Ascending aorta (tissue), 2 donors: ENCODE data around the gene HNMT. TPM values are rescaled to one million over a fixed set of nuclear protein-coding genes. Genes with fewer than 3 reads are reported as not detected.

ENCODE experiments used
- DNase-seq, 2 donors: peaks; one replicate each; pipeline ENCODE4 v3.0.0-alpha.2; 2019; ENCODE audit warnings: low spot score in 2 of 2
- H3K27ac ChIP-seq, 2 donors: fragments of 200-600 bp; sonication (generic); one replicate each; pipeline ENCODE4 v1.5.1; 2016 to 2017; ENCODE audit warnings: mild to moderate bottlenecking in 1 of 2
- H3K27me3 ChIP-seq: fragments of 200-600 bp; sonication (generic); one replicate; pipeline ENCODE4 v1.5.1; 2017
- H3K36me3 ChIP-seq, 2 donors: fragments of 200-600 bp; sonication (generic); one replicate each; pipeline ENCODE4 v1.5.1; 2016
- H3K4me1 ChIP-seq, 2 donors: fragments of 200-600 bp; sonication (generic); one replicate each; pipeline ENCODE4 v1.5.1; 2016 to 2017; ENCODE audit warnings: mild to moderate bottlenecking in 1 of 2
- H3K4me3 ChIP-seq, 2 donors: fragments of 200-600 bp; sonication (generic); one replicate each; pipeline ENCODE4 v1.5.1; 2016 to 2017; ENCODE audit warnings: mild to moderate bottlenecking in 1 of 2
- H3K9me3 ChIP-seq, 2 donors: fragments of 200-600 bp; sonication (generic); one replicate each; pipeline ENCODE4 v1.5.1; 2016
- intact Hi-C: fragments of 100-400 bp; cut with DNase I; formaldehyde crosslinking; loops from one replicate; pipeline ENCODE4 v1.15.1; 2023
- total RNA-seq: library from RNA; depleted of rRNA; stranded (reverse); fragments of >200 nt; gene quantifications from one replicate; pipeline ENCODE4 v1.1.0, GENCODE V29; 2016
- TF ChIP-seq, protein P1 (sequence below), 3 experiments: fragments of 200-600 bp in 2 of 3; fragments of 450-650 bp in 1 of 3; sonication (generic) in 2 of 3; IDR thresholded peaks; one replicate each; pipeline ENCODE4 v1.5.1; 2016 to 2019; ENCODE audit warnings: antibody characterized with exemption in 3 of 3, mild to moderate bottlenecking in 1 of 3, moderate library complexity in 1 of 3

HNMT gene
- total RNA-seq, 1 donor from 2014 or later, result 22.2 TPM

DNA sequence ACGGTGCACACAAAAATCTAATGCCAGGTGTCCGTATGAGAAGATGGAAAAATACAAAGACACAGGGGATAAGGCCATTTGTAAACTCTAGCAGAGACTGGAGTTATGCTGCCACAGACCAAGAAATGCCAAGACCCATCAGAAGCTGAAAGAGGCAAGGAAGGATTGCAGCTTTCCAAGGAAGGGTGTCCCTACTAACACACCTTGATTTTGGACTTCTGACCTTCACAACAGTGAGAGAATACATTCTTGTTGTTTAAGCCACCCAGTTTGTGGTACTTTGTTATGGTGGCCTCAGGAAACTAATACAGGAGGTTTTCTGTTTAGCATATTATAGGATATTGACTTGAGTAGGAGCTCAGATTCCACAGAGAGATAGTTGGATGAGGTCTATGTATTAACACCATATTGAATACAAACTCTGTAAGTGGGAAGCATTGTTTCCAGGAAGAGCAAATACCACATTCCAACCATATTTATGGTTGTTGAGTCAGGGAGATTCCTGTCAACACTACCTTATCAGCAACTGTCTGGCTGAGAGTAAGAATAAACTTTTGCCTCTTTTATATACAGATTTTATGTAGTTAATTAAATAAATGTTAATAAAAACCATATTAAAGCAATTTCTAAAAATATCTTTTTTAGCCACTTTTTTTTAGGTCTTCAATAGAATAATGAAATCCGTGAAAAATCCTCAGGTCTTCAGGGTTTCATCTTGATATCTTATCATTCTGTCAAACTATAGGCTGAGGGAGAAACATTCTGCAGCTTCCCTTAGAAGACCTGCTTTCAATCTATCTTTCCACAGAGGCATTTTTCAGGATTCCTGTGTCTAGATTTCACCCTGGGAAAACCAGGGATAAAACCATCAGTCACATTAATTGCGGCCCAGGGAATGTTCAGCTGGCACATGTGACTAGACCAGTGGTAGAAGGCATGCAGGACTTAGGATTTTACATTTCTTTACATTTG lies 35.4 kb upstream of the HNMT start:
- DNase-seq, result no peak
- Histone ChIP-seq H3K27ac (no peak overlapping the region), H3K4me3 (no peak overlapping the region), H3K4me1 (no peaks in the 10 kb centered on the region), H3K36me3 (no peaks in the 10 kb centered on the region), H3K9me3 (no peaks in the 10 kb centered on the region), H3K27me3 (no peaks in the 10 kb centered on the region)
- TF ChIP-seq, protein P1, sequence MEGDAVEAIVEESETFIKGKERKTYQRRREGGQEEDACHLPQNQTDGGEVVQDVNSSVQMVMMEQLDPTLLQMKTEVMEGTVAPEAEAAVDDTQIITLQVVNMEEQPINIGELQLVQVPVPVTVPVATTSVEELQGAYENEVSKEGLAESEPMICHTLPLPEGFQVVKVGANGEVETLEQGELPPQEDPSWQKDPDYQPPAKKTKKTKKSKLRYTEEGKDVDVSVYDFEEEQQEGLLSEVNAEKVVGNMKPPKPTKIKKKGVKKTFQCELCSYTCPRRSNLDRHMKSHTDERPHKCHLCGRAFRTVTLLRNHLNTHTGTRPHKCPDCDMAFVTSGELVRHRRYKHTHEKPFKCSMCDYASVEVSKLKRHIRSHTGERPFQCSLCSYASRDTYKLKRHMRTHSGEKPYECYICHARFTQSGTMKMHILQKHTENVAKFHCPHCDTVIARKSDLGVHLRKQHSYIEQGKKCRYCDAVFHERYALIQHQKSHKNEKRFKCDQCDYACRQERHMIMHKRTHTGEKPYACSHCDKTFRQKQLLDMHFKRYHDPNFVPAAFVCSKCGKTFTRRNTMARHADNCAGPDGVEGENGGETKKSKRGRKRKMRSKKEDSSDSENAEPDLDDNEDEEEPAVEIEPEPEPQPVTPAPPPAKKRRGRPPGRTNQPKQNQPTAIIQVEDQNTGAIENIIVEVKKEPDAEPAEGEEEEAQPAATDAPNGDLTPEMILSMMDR (IDR thresholded peaks at IDR 0.05), result no peak
- intact Hi-C loops, result no loop called here

GRCh38 chr2:137929519-137929916 lies 34.8 kb upstream of the HNMT start:
- intact Hi-C loops, result no loop called here
- TF ChIP-seq, protein P1 (IDR thresholded peaks at IDR 0.05), result no peak
- Histone ChIP-seq H3K4me3 (no peak overlapping the region), H3K36me3 (no peaks in the 10 kb centered on the region), H3K27ac (no peak overlapping the region), H3K9me3 (no peaks in the 10 kb centered on the region), H3K4me1 (no peaks in the 10 kb centered on the region), H3K27me3 (no peaks in the 10 kb centered on the region)
- DNase-seq, result no peak

GRCh38 chr2:137930146-137930545 lies 34.1 kb upstream of the HNMT start:
- no peak for DNase-seq
- Histone ChIP-seq H3K4me3 (no peak overlapping the region), H3K36me3 (no peaks in the 10 kb centered on the region), H3K27ac (no peak overlapping the region), H3K9me3 (no peaks in the 10 kb centered on the region), H3K27me3 (no peaks in the 10 kb centered on the region), H3K4me1 (no peaks in the 10 kb centered on the region)
- TF ChIP-seq, protein P1 (IDR thresholded peaks at IDR 0.05), result no peak
- intact Hi-C loops, result no loop called here

DNA sequence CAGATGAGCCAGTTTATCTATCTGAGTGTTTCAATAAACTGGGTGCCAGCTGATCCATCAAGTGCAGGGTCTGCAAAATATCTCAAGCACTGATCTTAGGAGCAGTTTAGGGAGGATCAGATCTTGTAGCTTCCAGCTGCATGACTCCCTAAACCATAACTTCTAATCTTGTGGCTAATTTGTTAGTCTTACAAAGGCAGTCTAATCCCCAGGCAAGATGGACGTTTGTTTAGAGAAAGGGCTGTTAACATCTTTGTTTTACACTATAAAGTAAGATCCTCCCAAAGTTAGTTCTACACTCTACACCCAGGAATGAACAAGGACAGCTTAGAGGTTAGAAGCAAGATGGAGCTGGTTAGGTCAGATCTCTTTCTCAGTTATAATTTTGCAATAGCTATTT lies 28.7 kb upstream of the HNMT start:
- no peaks in the 10 kb centered on the region for H3K36me3 ChIP-seq
- intact Hi-C loops, result no loop called here
- no peak overlapping the region for H3K27ac ChIP-seq
- no peaks in the 10 kb centered on the region for H3K27me3 ChIP-seq
- DNase-seq, result no peak
- H3K9me3 ChIP-seq, result no peaks in the 10 kb centered on the region
- H3K4me3 ChIP-seq, result no peak overlapping the region
- no peaks in the 10 kb centered on the region for H3K4me1 ChIP-seq
- TF ChIP-seq, protein P1 (IDR thresholded peaks at IDR 0.05), result no peak

DNA sequence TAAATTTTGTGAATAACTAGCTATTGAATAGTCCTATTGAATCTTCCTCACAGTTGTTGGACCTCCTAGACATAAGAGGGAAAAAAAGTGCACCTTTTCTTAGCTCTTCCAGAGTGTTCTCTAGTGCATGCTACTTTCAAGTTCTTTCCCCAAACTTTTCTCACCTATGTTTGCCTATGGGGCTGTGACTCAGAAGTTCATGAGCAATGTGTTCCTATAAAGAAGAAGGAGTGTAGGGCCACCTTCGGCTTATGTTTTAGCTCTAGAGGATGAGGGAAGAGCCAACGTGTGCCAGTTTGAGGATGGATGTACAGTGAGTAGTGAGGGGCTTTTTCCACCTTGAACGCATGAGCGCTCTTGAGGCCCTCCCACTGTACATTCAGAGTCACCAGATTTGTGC lies 27.0 kb upstream of the HNMT start:
- Histone ChIP-seq H3K36me3 (no peaks in the 10 kb centered on the region), H3K4me1 (no peaks in the 10 kb centered on the region), H3K9me3 (no peaks in the 10 kb centered on the region), H3K27me3 (no peaks in the 10 kb centered on the region), H3K27ac (no peak overlapping the region), H3K4me3 (no peak overlapping the region)
- intact Hi-C loops, result no loop called here
- TF ChIP-seq, protein P1 (IDR thresholded peaks at IDR 0.05), result no peak
- no peak for DNase-seq
